Measurements from ENCODE around the gene C12orf60. TPM values are rescaled to one million over a fixed set of nuclear protein-coding genes. Genes with fewer than 3 reads are reported as not detected.
A peak's percentile ranks its signal among the peaks of the same experiment; 100 is the strongest.

The C12orf60 gene
- total RNA-seq, 4 donors from 2014 or later: 0.88 TPM; not detected in 3

DNA sequence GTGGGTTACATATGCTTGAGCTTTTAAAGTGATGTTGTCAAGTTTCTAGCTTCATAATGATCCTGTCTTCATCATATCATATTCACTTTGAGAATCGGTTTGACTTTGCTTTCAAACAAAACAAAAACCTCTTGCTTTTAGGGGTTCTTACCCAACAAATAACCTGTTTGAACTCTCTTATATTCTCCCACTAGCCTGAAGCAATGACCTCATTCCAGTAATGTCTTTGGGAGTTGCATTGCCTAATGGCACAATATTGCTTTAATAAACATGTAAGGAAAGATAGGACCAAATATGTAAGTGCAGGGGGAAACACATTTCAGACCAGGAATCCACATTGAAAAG is 27.9 kb upstream of the C12orf60 start:
- peak overlapping the region; percentile 88 to 99 (median 92) for H3K27ac ChIP-seq
- H3K27me3 ChIP-seq: no peaks in the 10 kb centered on the region
- no peak for DNase-seq
- H3K4me3 ChIP-seq: peak overlapping the region; percentile 63 to 90 (median 69)
- H3K4me1 ChIP-seq: no peaks in the 10 kb centered on the region
- H3K9me3 ChIP-seq: no peaks in the 10 kb centered on the region
- TF ChIP-seq, protein P1, sequence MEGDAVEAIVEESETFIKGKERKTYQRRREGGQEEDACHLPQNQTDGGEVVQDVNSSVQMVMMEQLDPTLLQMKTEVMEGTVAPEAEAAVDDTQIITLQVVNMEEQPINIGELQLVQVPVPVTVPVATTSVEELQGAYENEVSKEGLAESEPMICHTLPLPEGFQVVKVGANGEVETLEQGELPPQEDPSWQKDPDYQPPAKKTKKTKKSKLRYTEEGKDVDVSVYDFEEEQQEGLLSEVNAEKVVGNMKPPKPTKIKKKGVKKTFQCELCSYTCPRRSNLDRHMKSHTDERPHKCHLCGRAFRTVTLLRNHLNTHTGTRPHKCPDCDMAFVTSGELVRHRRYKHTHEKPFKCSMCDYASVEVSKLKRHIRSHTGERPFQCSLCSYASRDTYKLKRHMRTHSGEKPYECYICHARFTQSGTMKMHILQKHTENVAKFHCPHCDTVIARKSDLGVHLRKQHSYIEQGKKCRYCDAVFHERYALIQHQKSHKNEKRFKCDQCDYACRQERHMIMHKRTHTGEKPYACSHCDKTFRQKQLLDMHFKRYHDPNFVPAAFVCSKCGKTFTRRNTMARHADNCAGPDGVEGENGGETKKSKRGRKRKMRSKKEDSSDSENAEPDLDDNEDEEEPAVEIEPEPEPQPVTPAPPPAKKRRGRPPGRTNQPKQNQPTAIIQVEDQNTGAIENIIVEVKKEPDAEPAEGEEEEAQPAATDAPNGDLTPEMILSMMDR (IDR thresholded peaks at IDR 0.05): no peak
- no peak for TF ChIP-seq POLR2A (IDR thresholded peaks at IDR 0.05)
- H3K36me3 ChIP-seq: no peaks in the 10 kb centered on the region

DNA sequence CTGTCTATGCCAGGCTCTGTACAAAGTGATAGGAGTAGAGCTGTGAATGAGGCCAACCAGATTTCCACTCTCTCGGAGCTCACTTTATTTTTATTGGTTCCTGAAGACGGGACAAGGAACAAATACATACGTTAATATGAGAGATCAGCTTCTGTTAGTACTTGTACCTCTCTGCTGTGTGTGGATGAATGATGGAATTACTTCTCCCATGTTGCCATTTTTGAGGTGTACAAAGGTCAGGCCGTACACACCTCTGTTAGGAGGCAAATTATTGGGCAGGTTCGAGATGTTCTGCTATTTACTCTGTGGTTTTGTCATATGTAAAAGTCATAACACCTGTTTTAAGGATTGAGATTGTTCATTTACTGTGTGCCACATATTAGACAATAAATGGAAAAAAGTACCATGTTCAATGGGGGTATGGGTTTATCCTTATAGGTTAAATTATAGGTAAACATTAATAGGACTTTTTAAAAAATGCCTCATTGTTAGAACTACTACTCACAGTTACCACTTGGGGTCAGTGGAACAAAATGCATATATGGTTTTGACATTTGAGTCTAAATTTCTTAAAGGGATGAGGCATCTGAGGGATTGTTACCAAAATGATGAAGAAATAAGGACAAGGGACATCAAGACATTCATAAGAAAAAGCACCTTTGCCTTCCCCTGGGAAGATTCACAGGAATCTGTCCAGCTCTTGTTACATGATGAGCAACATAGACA is 27.1 kb upstream of the C12orf60 start:
- Histone ChIP-seq H3K36me3 (no peaks in the 10 kb centered on the region), H3K27me3 (no peaks in the 10 kb centered on the region), H3K4me1 (no peaks in the 10 kb centered on the region), H3K4me3 (peak overlapping the region in 2 of 4 donors; percentile 63 to 90), H3K27ac (peak overlapping the region in 3 of 4 donors; percentile 6 to 99 (median 94)), H3K9me3 (no peaks in the 10 kb centered on the region)
- TF ChIP-seq, protein P1 (IDR thresholded peaks at IDR 0.05): peak in 3 of 6 experiments; percentile 6 to 20 (median 9)
- TF ChIP-seq POLR2A (IDR thresholded peaks at IDR 0.05): no peak
- no peak for DNase-seq

DNA sequence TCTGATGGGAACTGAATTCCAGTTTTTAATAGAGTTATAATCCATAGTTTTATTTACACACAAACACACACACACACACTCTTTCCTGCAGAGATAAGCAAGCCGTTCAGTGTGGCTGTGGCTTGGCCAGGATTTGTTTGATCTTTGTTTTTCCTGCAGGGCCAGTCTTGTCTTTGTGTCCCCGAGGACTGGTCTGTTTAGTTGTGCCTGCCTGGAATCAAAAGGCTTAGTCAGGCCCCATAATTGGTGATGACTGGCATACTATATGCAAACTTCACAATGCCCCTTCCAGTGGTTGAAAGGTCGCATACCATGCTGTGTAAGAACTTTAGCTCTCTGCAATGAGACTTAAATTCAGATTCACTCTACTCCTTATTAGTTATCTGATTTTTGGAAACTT is 26.2 kb upstream of the C12orf60 start:
- DNase-seq: no peak
- Histone ChIP-seq H3K9me3 (no peaks in the 10 kb centered on the region), H3K27me3 (no peaks in the 10 kb centered on the region), H3K27ac (no peak overlapping the region), H3K36me3 (no peaks in the 10 kb centered on the region), H3K4me3 (no peak overlapping the region), H3K4me1 (no peaks in the 10 kb centered on the region)
- no peak for TF ChIP-seq POLR2A (IDR thresholded peaks at IDR 0.05)

DNA sequence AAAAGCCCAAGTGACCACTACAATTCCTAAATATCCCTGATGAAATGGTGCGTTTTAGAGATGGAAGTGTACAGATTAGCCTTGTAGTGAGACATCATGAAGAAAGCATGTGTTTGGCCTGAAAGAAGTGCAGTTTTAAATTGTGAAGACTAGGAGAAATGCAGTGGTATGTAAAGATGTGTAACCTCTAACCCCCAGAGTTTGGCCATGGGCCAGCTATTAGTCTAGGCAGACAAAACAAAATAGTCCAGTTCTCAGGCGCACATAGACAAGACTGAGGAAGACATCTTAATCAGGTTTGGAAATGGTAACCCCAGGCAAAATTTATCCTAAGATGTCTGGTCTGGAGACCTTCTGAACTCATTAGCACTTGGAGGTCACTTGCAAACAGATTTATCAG is 23.6 kb upstream of the C12orf60 start:
- H3K4me1 ChIP-seq: no peaks in the 10 kb centered on the region

DNA sequence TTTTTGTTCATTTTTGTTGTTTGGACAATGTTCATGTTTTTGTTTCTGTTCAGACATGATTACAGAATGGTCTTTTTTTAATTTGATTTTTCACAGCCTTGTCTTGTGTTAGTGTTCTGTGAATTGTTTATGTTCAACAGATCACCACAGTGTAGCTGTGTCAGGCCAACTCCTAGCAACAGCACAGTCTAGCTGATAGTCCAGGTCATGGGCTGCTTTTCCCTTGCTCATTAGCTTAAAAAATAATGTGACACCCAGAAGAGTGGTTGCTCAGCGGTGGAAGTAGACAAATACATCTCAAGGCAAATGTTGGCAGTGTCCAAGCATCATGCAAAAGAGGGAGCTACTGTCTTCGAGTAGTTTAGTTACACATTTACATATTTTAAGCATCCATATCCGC is 22.6 kb upstream of the C12orf60 start:
- Histone ChIP-seq H3K4me1 (no peaks in the 10 kb centered on the region), H3K27ac (no peak overlapping the region), H3K9me3 (no peaks in the 10 kb centered on the region), H3K36me3 (peaks cover 0 to under 1% (median 0%) of the 10 kb centered on the region in 3 donors), H3K27me3 (no peaks in the 10 kb centered on the region), H3K4me3 (no peak overlapping the region)
- DNase-seq: no peak
- no peak for TF ChIP-seq POLR2A (IDR thresholded peaks at IDR 0.05)
- TF ChIP-seq, protein P1 (IDR thresholded peaks at IDR 0.05): no peak

More for the DNA sequence above, 23.6 kb upstream of the C12orf60 start:
- Histone ChIP-seq H3K27ac (no peak overlapping the region), H3K9me3 (no peaks in the 10 kb centered on the region), H3K27me3 (no peaks in the 10 kb centered on the region), H3K36me3 (no peaks in the 10 kb centered on the region), H3K4me3 (no peak overlapping the region)
- no peak for DNase-seq
- TF ChIP-seq, protein P1 (IDR thresholded peaks at IDR 0.05): no peak
- no peak for TF ChIP-seq POLR2A (IDR thresholded peaks at IDR 0.05)

DNA sequence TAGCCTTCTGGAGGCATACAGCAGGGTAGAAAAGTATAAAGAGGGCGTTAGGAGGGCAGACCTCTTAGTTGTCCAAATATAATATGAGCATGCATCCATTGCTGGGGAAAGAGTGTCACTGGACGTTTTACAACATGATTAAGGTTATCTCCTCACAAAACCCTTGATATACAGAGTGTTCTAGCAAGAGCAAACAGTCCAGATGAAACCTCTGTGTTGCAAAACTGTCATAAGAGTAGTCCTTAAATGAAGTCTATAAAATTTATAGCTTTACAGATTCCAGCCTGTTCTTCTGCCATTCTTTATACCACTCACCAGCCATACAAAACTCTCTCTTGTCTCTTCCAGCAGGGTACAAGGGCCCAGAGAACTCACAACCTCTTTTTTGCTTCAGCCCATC is 21.9 kb upstream of the C12orf60 start:
- Histone ChIP-seq H3K4me1 (no peaks in the 10 kb centered on the region), H3K27ac (no peak overlapping the region), H3K9me3 (no peaks in the 10 kb centered on the region), H3K36me3 (peaks cover 0 to 7% (median 0%) of the 10 kb centered on the region in 3 donors), H3K27me3 (no peaks in the 10 kb centered on the region), H3K4me3 (no peak overlapping the region)
- DNase-seq: no peak
- TF ChIP-seq POLR2A (IDR thresholded peaks at IDR 0.05): no peak
- TF ChIP-seq, protein P1 (IDR thresholded peaks at IDR 0.05): no peak
